Stomach (tissue), 4 donors: ENCODE data around the gene ERVW-1.
"Not testable (repeated sequence)": the region's sequence is repeated elsewhere in the genome, so short reads cannot be mapped to it uniquely, and the experiment has no call there.

Experiments
- EP300 ChIP-seq: sonication (generic); formaldehyde crosslinking; IDR thresholded peaks from one replicate; pipeline ENCODE4 v1.6.1; 2017; ENCODE audit warnings: antibody characterized with exemption
- POLR2AphosphoS5 ChIP-seq, 3 donors: sonication (generic); formaldehyde crosslinking; IDR thresholded peaks; one replicate each; pipeline ENCODE4 v1.6.1; 2016; ENCODE audit warnings: antibody characterized with exemption in 3 of 3
- TF ChIP-seq, protein P1 (sequence below), 7 experiments: fragments of 450-650 bp in 4 of 7; fragments of 200-600 bp in 3 of 7; sonication (generic) in 3 of 7; IDR thresholded peaks; one replicate each; pipeline ENCODE4 v1.5.1; 2016 to 2019; ENCODE audit warnings: antibody characterized with exemption in 7 of 7, control low read depth in 2 of 7, mild to moderate bottlenecking in 1 of 7

DNA sequence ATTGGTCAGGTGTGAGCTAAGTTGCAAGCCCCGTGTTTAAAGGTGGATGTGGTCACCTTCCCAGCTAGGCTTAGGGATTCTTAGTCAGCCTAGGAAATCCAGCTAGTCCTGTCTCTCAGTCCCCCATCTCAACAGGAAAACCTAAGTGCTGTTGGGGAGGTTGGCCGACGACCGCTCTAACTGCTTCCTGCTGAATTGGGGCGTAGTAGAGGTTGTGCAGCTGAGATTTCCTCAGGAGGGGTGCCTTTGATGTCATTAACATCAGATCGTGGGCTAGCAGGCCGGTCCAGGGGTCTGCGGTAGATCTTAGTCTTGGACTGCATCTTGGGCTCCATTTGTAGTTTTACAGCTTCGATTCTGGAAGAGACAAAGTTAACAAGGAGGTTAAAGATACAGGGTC is 9.2 kb downstream of the ERVW-1 start:
- TF ChIP-seq, protein P1, sequence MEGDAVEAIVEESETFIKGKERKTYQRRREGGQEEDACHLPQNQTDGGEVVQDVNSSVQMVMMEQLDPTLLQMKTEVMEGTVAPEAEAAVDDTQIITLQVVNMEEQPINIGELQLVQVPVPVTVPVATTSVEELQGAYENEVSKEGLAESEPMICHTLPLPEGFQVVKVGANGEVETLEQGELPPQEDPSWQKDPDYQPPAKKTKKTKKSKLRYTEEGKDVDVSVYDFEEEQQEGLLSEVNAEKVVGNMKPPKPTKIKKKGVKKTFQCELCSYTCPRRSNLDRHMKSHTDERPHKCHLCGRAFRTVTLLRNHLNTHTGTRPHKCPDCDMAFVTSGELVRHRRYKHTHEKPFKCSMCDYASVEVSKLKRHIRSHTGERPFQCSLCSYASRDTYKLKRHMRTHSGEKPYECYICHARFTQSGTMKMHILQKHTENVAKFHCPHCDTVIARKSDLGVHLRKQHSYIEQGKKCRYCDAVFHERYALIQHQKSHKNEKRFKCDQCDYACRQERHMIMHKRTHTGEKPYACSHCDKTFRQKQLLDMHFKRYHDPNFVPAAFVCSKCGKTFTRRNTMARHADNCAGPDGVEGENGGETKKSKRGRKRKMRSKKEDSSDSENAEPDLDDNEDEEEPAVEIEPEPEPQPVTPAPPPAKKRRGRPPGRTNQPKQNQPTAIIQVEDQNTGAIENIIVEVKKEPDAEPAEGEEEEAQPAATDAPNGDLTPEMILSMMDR (IDR thresholded peaks at IDR 0.05): not testable (repeated sequence)
- not testable (repeated sequence) for TF ChIP-seq POLR2AphosphoS5 (IDR thresholded peaks at IDR 0.05); EP300
